MCF 10A (cell line): ENCODE data around the gene SERTAD4. TPM values are rescaled to one million over a fixed set of nuclear protein-coding genes. Genes with fewer than 3 reads are reported as not detected.
A peak's percentile ranks its signal among the peaks of the same experiment; 100 is the strongest.

Source experiments
- BruUV-seq: library from RNA; stranded (reverse); fragments of 400-500 nt; replicated peaks from 2 replicates; lab custom pipeline; 2021; lab: Mats Ljungman, UMichigan
- CTCF ChIA-PET: fragments of 300-600 bp; sonication (Branson Sonifier 250); formaldehyde crosslinking; extraction: SDS; loops from one replicate; lab custom pipeline; 2021; ENCODE audit warnings: antibody characterized with exemption, inconsistent platforms; lab: Yijun Ruan, JAX
- POLR2A ChIA-PET: fragments of 300-600, 350-650 bp; sonication (Branson Sonifier 250); formaldehyde crosslinking; extraction: SDS; loops from one replicate; lab custom pipeline; 2020; ENCODE audit warnings: antibody characterized with exemption, inconsistent platforms; lab: Yijun Ruan, JAX
- DNase-seq: peaks from one replicate; pipeline ENCODE4 v3.0.0-alpha.2; 2018; ENCODE audit not compliant: unreplicated experiment
- H3K27ac Mint-ChIP-seq: one replicate; pipeline ENCODE4 v1.8.0; 2022; ENCODE audit warnings: mild to moderate bottlenecking, low read depth, mixed read lengths; ENCODE audit not compliant: unreplicated experiment
- H3K27me3 Mint-ChIP-seq: one replicate; pipeline ENCODE4 v1.8.0; 2022; ENCODE audit warnings: mixed read lengths; ENCODE audit not compliant: insufficient read depth, unreplicated experiment
- H3K36me3 Mint-ChIP-seq: one replicate; pipeline ENCODE4 v1.8.0; 2022; ENCODE audit warnings: mild to moderate bottlenecking, moderate library complexity, mixed read lengths; ENCODE audit not compliant: insufficient read depth, unreplicated experiment
- H3K4me1 Mint-ChIP-seq: one replicate; pipeline ENCODE4 v1.8.0; 2022; ENCODE audit warnings: mixed read lengths; ENCODE audit not compliant: insufficient read depth, unreplicated experiment
- H3K4me3 Mint-ChIP-seq: one replicate; pipeline ENCODE4 v1.8.0; 2022; ENCODE audit warnings: mild to moderate bottlenecking, moderate library complexity, mixed read lengths; ENCODE audit not compliant: unreplicated experiment
- H3K9me3 Mint-ChIP-seq: one replicate; pipeline ENCODE4 v1.8.0; 2022; ENCODE audit warnings: mixed read lengths; ENCODE audit not compliant: unreplicated experiment
- CTCF ChIP-seq: fragments of 200-600 bp; IDR thresholded peaks from one replicate; pipeline ENCODE4 v1.8.0; 2022; ENCODE audit warnings: antibody characterized with exemption, mild to moderate bottlenecking; ENCODE audit not compliant: unreplicated experiment
- intact Hi-C: fragments of 100-400 bp; cut with micrococcal nuclease; formaldehyde crosslinking; loops from 2 replicates; pipeline ENCODE4 v1.14.1; 2022
- total RNA-seq: library from RNA; stranded (reverse); gene quantifications from 2 replicates; pipeline ENCODE4 v1.2.3, GENCODE V29; 2022

The SERTAD4 gene
- total RNA-seq, 1 experiment from 2014 or later = 0.19 TPM

GRCh38 chr1:210236386-210236839, 3.8 kb downstream of the SERTAD4 start:
- ChIA-PET POLR2A (no interaction called here), CTCF (interaction anchor here (1.0 to 2.6 kb wide), 5 partner anchors 14 to 81 kb away, joined by 3 to 9 read pairs (median 5); no protein-coding TSS in a partner anchor)
- Mint-ChIP-seq H3K4me1 (peaks cover 36% of the 10 kb centered on the region), H3K9me3 (no peaks in the 10 kb centered on the region), H3K27ac (no peak overlapping the region), H3K36me3 (no peaks in the 10 kb centered on the region), H3K4me3 (no peak overlapping the region), H3K27me3 (peaks cover 2% of the 10 kb centered on the region)
- no peak for DNase-seq
- BruUV-seq = no TSS peak
- intact Hi-C loops = loop anchor here (10.0 kb wide), 1 partner anchor 92 kb away; no protein-coding TSS in a partner anchor
- no peak for TF ChIP-seq CTCF

- no peak for TF ChIP-seq CTCF
- POLR2A ChIA-PET = no interaction called here
- no peak overlapping the region for H3K27ac Mint-ChIP-seq
- no peaks in the 10 kb centered on the region for H3K36me3 Mint-ChIP-seq
- no peak overlapping the region for H3K4me3 Mint-ChIP-seq
- DNase-seq = peak; percentile 51
- intact Hi-C loops = loop anchor here (10.0 kb wide), 1 partner anchor 92 kb away; no protein-coding TSS in a partner anchor
- no peaks in the 10 kb centered on the region for H3K9me3 Mint-ChIP-seq
- BruUV-seq = no TSS peak
- H3K27me3 Mint-ChIP-seq = peaks cover 7% of the 10 kb centered on the region
- CTCF ChIA-PET = interaction anchor here (1.0 to 2.6 kb wide), 4 partner anchors 16 to 94 kb away, joined by 3 to 9 read pairs (median 6); no protein-coding TSS in a partner anchor
- H3K4me1 Mint-ChIP-seq = peaks cover 35% of the 10 kb centered on the region
These were observed 4.3 kb downstream of the SERTAD4 start for GRCh38 chr1:210236840-210237409.

DNA sequence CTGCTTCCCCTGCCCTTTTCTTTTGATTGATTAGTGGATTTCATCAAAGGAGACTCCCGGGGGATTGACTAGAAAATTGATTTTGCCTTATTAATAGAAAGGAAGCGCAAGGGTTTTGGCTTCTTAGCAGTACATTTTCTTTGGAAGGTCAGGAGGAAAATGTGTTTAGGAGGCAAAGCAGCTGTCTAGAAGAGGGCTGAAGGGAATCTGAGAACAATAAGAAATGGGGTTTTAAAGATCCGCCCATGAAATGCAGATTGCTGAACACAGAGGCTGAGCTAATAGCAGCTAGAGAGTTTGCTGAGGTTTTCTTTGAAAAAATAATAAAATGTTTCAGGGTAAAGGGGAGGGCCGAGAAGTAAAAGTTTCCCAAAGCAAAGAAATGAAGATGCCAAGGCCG, 4.9 kb downstream of the SERTAD4 start:
- ChIA-PET POLR2A (interaction anchor here (1.4 to 1.5 kb wide), 2 partner anchors 18 to 83 kb away, joined by 3 to 6 read pairs; no protein-coding TSS in a partner anchor), CTCF (interaction anchor here (0.6 to 2.6 kb wide), 7 partner anchors 15 to 388 kb away, joined by 3 to 9 read pairs (median 4); no protein-coding TSS in a partner anchor)
- H3K4me3 Mint-ChIP-seq = no peak overlapping the region
- no peak for DNase-seq
- H3K27me3 Mint-ChIP-seq = peaks cover 12% of the 10 kb centered on the region
- H3K27ac Mint-ChIP-seq = no peak overlapping the region
- intact Hi-C loops = loop anchor here (10.0 kb wide), 1 partner anchor 93 kb away; no protein-coding TSS in a partner anchor
- no peaks in the 10 kb centered on the region for H3K9me3 Mint-ChIP-seq
- H3K36me3 Mint-ChIP-seq = no peaks in the 10 kb centered on the region
- peaks cover 30% of the 10 kb centered on the region for H3K4me1 Mint-ChIP-seq
- no TSS peak for BruUV-seq
- TF ChIP-seq CTCF = no peak

DNA sequence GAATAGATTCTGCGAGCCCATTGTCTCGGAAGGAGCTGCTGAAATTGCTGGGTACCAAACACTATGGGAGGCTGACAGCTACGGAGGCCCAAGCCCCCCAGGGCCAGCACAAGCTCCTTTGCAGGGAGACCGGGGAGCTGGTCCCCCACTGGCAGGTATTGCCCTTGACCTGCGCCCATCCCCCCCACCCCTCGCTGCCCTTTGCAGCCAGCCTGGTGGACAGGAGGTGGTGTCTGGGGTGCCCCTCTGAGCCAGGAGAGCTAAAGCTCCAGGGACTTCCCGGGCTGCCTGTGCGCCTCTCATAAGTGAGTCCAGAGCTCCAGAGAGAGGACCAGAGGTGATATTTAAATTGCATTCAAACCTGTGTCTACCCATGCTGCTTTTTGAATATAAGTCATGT, 5.4 kb downstream of the SERTAD4 start:
- BruUV-seq = no TSS peak
- TF ChIP-seq CTCF = no peak
- CTCF ChIA-PET = interaction anchor here (0.6 to 2.6 kb wide), 10 partner anchors 15 to 388 kb away, joined by 3 to 9 read pairs (median 4); no protein-coding TSS in a partner anchor

More for the DNA sequence above, 5.4 kb downstream of the SERTAD4 start:
- intact Hi-C loops = loop anchor here (10.0 kb wide), 1 partner anchor 93 kb away; no protein-coding TSS in a partner anchor
- no peak for DNase-seq
- Mint-ChIP-seq H3K27me3 (peaks cover 18% of the 10 kb centered on the region), H3K27ac (no peak overlapping the region), H3K4me3 (no peak overlapping the region), H3K36me3 (no peaks in the 10 kb centered on the region), H3K9me3 (no peaks in the 10 kb centered on the region), H3K4me1 (peaks cover 30% of the 10 kb centered on the region)
- POLR2A ChIA-PET = interaction anchor here (0.8 to 1.5 kb wide), 4 partner anchors 13 to 167 kb away, joined by 3 to 6 read pairs (median 3); no protein-coding TSS in a partner anchor
